Effector memory CD8-positive, alpha-beta T cell (primary cell): ENCODE data around the gene PRKX.
"Not testable (repeated sequence)": the region's sequence is repeated elsewhere in the genome, so short reads cannot be mapped to it uniquely, and the experiment has no call there.

Experiments
- ATAC-seq: fragments of 150-1000 bp; cut with Tn5 transposase; replicated peaks from 2 replicates; pipeline ENCODE4 v1.10.0; 2021; ENCODE audit warnings: mild to moderate bottlenecking, moderate library complexity
- DNase-seq, 3 experiments: peaks; one replicate each; pipeline ENCODE4 v3.0.0; 2021
- H3K27ac Mint-ChIP-seq, 2 donors: one replicate each; pipeline ENCODE4 v1.8.0; 2022; ENCODE audit warnings: mild to moderate bottlenecking in 2 of 2, mixed read lengths in 2 of 2, moderate library complexity in 2 of 2
- H3K27me3 Mint-ChIP-seq, 2 donors: one replicate each; pipeline ENCODE4 v1.8.0; 2022; ENCODE audit warnings: mixed read lengths in 2 of 2
- H3K36me3 Mint-ChIP-seq: one replicate; pipeline ENCODE4 v1.8.0; 2022; ENCODE audit warnings: mild to moderate bottlenecking, moderate library complexity, mixed read lengths; ENCODE audit not compliant: insufficient read depth
- H3K4me1 Mint-ChIP-seq, 2 donors: one replicate each; pipeline ENCODE4 v1.8.0; 2022; ENCODE audit warnings: low read depth in 2 of 2, mixed read lengths in 2 of 2
- H3K4me3 Mint-ChIP-seq, 2 donors: one replicate each; pipeline ENCODE4 v1.8.0; 2022; ENCODE audit warnings: mild to moderate bottlenecking in 2 of 2, mixed read lengths in 2 of 2, moderate library complexity in 2 of 2
- H3K9me3 Mint-ChIP-seq, 2 donors: one replicate each; pipeline ENCODE4 v1.8.0; 2022; ENCODE audit warnings: mixed read lengths in 2 of 2

PRKX gene

GRCh38 chrX:3723460-3723859 is 10.0 kb upstream of the PRKX start:
- H3K4me1 Mint-ChIP-seq, ATAC-seq, H3K4me3 Mint-ChIP-seq, H3K36me3 Mint-ChIP-seq, H3K27ac Mint-ChIP-seq, H3K27me3 Mint-ChIP-seq, DNase-seq, H3K9me3 Mint-ChIP-seq: not testable (repeated sequence)

- H3K27me3 Mint-ChIP-seq: no peaks in the 10 kb centered on the region
- ATAC-seq (no peak), DNase-seq (no peak)
- no peak overlapping the region for H3K27ac Mint-ChIP-seq
- H3K36me3 Mint-ChIP-seq: no peaks in the 10 kb centered on the region
- no peaks in the 10 kb centered on the region for H3K9me3 Mint-ChIP-seq
- H3K4me3 Mint-ChIP-seq: no peak overlapping the region
- H3K4me1 Mint-ChIP-seq: no peaks in the 10 kb centered on the region
These were observed 4.4 kb upstream of the PRKX start for GRCh38 chrX:3717742-3718420.

GRCh38 chrX:3715921-3716320 is 2.5 kb upstream of the PRKX start:
- Mint-ChIP-seq H3K9me3 (no peaks in the 10 kb centered on the region), H3K27me3 (no peaks in the 10 kb centered on the region), H3K27ac (no peak overlapping the region), H3K4me1 (peaks cover 9 to 11% of the 10 kb centered on the region in 2 donors), H3K36me3 (peaks cover 18% of the 10 kb centered on the region), H3K4me3 (no peak overlapping the region)
- no peak for ATAC-seq
- DNase-seq: no peak

- Mint-ChIP-seq H3K36me3 (peaks cover 21% of the 10 kb centered on the region), H3K4me1 (peaks cover 9 to 11% of the 10 kb centered on the region in 2 donors)
- H3K27ac Mint-ChIP-seq, DNase-seq, H3K27me3 Mint-ChIP-seq, ATAC-seq, H3K9me3 Mint-ChIP-seq, H3K4me3 Mint-ChIP-seq: not testable (repeated sequence)
These were observed 1.4 kb upstream of the PRKX start for GRCh38 chrX:3714706-3715479.

- no peaks in the 10 kb centered on the region for H3K9me3 Mint-ChIP-seq
- peak overlapping the region; percentile 62 to 83 for H3K27ac Mint-ChIP-seq
- H3K4me1 Mint-ChIP-seq: peaks cover 9 to 11% of the 10 kb centered on the region in 2 donors
- H3K36me3 Mint-ChIP-seq: peaks cover 30% of the 10 kb centered on the region
- no peaks in the 10 kb centered on the region for H3K27me3 Mint-ChIP-seq
- DNase-seq (no peak), ATAC-seq (no peak)
- H3K4me3 Mint-ChIP-seq: peak overlapping the region; percentile 97 to 98
These were observed 537 bp upstream of the PRKX start for GRCh38 chrX:3713937-3714434.

- Mint-ChIP-seq H3K4me1 (peaks cover 15 to 16% of the 10 kb centered on the region in 2 donors), H3K27ac (peak overlapping the region; percentile 93 to 98), H3K36me3 (peaks cover 41% of the 10 kb centered on the region), H3K9me3 (no peaks in the 10 kb centered on the region), H3K27me3 (no peaks in the 10 kb centered on the region), H3K4me3 (peak overlapping the region; percentile 97 to 98)
- DNase-seq: no peak
- ATAC-seq: peak; percentile 0
These were observed 602 bp downstream of the PRKX start for GRCh38 chrX:3712870-3713224.

- no peak for ATAC-seq
- H3K4me3 Mint-ChIP-seq: peak overlapping the region; percentile 97 to 98
- no peaks in the 10 kb centered on the region for H3K27me3 Mint-ChIP-seq
- peaks cover 45% of the 10 kb centered on the region for H3K36me3 Mint-ChIP-seq
- H3K27ac Mint-ChIP-seq: peak overlapping the region; percentile 93 to 98
- no peaks in the 10 kb centered on the region for H3K9me3 Mint-ChIP-seq
- DNase-seq: no peak
- H3K4me1 Mint-ChIP-seq: peaks cover 17 to 19% of the 10 kb centered on the region in 2 donors
These were observed 1.2 kb downstream of the PRKX start for GRCh38 chrX:3712051-3712869.

- DNase-seq: peak; percentile 41 to 46 (median 41)
- peak overlapping the region; percentile 93 to 98 for H3K27ac Mint-ChIP-seq
- H3K27me3 Mint-ChIP-seq: no peaks in the 10 kb centered on the region
- peaks cover 19 to 20% of the 10 kb centered on the region in 2 donors for H3K4me1 Mint-ChIP-seq
- H3K4me3 Mint-ChIP-seq: peak overlapping the region; percentile 97 to 98
- ATAC-seq: peak; percentile 29
- H3K9me3 Mint-ChIP-seq: no peaks in the 10 kb centered on the region
- peaks cover 54% of the 10 kb centered on the region for H3K36me3 Mint-ChIP-seq
These were observed 2.0 kb downstream of the PRKX start for GRCh38 chrX:3711331-3711917.

- H3K4me1 Mint-ChIP-seq: peaks cover 19 to 20% of the 10 kb centered on the region in 2 donors
- H3K4me3 Mint-ChIP-seq: peak overlapping the region; percentile 66
- H3K36me3 Mint-ChIP-seq: peaks cover 86% of the 10 kb centered on the region
- not testable (repeated sequence) for H3K27me3 Mint-ChIP-seq, H3K9me3 Mint-ChIP-seq
- H3K27ac Mint-ChIP-seq: peak overlapping the region; percentile 88 to 93
- peak; percentile 39 to 48 (median 45) for DNase-seq
- peak; percentile 78 for ATAC-seq
These were observed 5.7 kb downstream of the PRKX start for GRCh38 chrX:3707673-3708274.

GRCh38 chrX:3706481-3706880 is 7.0 kb downstream of the PRKX start:
- Mint-ChIP-seq H3K4me3 (peak overlapping the region; percentile 20 to 33), H3K9me3 (no peaks in the 10 kb centered on the region), H3K27me3 (no peaks in the 10 kb centered on the region), H3K36me3 (peaks cover 76% of the 10 kb centered on the region), H3K4me1 (peaks cover 17% of the 10 kb centered on the region in 2 donors), H3K27ac (peak overlapping the region; percentile 83 to 93)
- DNase-seq (no peak), ATAC-seq (no peak)

GRCh38 chrX:3703251-3703650 is 10.2 kb downstream of the PRKX start:
- H3K4me1 Mint-ChIP-seq: peaks cover 17 to 27% of the 10 kb centered on the region in 2 donors
- H3K9me3 Mint-ChIP-seq, H3K27me3 Mint-ChIP-seq, DNase-seq, ATAC-seq: not testable (repeated sequence)
- peak overlapping the region in 1 of 2 donors; percentile 21 for H3K4me3 Mint-ChIP-seq
- peak overlapping the region in 1 of 2 donors; percentile 60 for H3K27ac Mint-ChIP-seq
- H3K36me3 Mint-ChIP-seq: peaks cover 71% of the 10 kb centered on the region

- not testable (repeated sequence) for H3K9me3 Mint-ChIP-seq, H3K27ac Mint-ChIP-seq, H3K27me3 Mint-ChIP-seq, ATAC-seq, DNase-seq
- Mint-ChIP-seq H3K36me3 (peaks cover 68% of the 10 kb centered on the region), H3K4me1 (peaks cover 15 to 20% of the 10 kb centered on the region in 2 donors), H3K4me3 (peak overlapping the region in 1 of 2 donors; percentile 1)
These were observed 11.4 kb downstream of the PRKX start for GRCh38 chrX:3702095-3702494.
